Upper lobe of left lung (tissue), 4 donors: ENCODE data around the gene CSRP1.

ENCODE experiments used
- CTCF ChIP-seq, 6 experiments: fragments of 450-650 bp in 4 of 6; fragments of 200-600 bp in 2 of 6; sonication (generic) in 2 of 6; IDR thresholded peaks; one replicate each; pipeline ENCODE4 v1.5.1; 2016 to 2019; ENCODE audit warnings: antibody characterized with exemption in 6 of 6
- POLR2A ChIP-seq, 4 donors: fragments of 450-650 bp; IDR thresholded peaks; one replicate each; pipeline ENCODE4 v1.5.1; 2016 to 2017; ENCODE audit warnings: antibody characterized with exemption in 4 of 4, mild to moderate bottlenecking in 2 of 4

- TF ChIP-seq CTCF (IDR thresholded peaks at IDR 0.05) (no peak), POLR2A (IDR thresholded peaks at IDR 0.05) (no peak)
These were observed 37.3 kb downstream of the CSRP1 start for GRCh38 chr1:201469645-201470074.
